Measurements from ENCODE around the gene CDK14. TPM values are rescaled to one million over a fixed set of nuclear protein-coding genes. Genes with fewer than 3 reads are reported as not detected.

The CDK14 gene
- total RNA-seq, 1 donor from 2014 or later, result 64.6 TPM

DNA sequence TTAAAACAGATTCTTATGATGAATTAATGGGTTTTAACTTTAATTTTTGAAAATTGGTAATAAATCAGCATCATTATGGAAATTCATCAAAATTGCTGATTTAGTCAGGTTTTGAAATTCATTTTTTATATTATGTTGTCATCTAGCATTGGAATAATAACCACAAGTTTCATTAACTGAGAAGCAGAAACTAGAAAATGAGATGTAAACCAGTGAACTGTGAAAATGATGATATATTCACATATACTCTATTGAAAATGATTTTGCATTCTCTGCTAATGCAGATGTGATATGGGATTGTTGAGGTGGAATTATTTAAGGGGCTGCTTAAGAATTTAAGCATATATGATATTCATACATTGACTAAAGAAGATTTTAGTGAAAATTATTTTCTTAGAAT is 352.0 kb downstream of the CDK14 start:
- H3K36me3 Mint-ChIP-seq, result peaks cover 2% of the 10 kb centered on the region
- H3K9me3 Mint-ChIP-seq, result no peaks in the 10 kb centered on the region
- peaks cover 5% of the 10 kb centered on the region for H3K4me1 Mint-ChIP-seq
- no peak for TF ChIP-seq CTCF (IDR thresholded peaks at IDR 0.05; ENCODE audit: unreplicated experiment)
- no peak overlapping the region for H3K4me3 Mint-ChIP-seq
- no peaks in the 10 kb centered on the region for H3K27me3 Mint-ChIP-seq (ENCODE audit: low read depth)
- no peak overlapping the region for H3K27ac Mint-ChIP-seq
- no peak for DNase-seq (ENCODE audit: low spot score in 2 of 2, unreplicated experiment in 2 of 2)

DNA sequence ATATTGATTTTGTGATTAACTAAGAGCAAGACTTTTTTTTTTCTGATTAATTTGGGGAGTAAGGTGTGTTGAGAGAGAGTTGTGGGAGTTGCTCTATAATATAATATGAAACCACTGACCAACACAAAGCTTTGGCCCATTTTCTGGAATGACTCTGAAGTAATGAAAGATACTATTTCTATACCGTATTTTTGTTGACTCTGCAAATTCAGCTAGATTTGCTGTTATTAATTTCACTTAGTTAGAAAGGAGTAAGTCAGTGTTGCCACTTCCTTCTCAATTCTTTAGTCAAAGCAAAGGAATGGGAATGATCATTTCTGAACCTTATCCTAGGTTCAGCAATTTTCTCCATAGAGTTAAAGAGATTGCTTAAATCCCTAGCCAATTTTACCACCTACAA is 355.1 kb downstream of the CDK14 start:
- Mint-ChIP-seq H3K9me3 (no peaks in the 10 kb centered on the region), H3K4me3 (no peak overlapping the region), H3K27ac (no peak overlapping the region), H3K27me3 (ENCODE audit: low read depth) (no peaks in the 10 kb centered on the region), H3K4me1 (peaks cover 5% of the 10 kb centered on the region), H3K36me3 (peaks cover 6% of the 10 kb centered on the region)
- no peak for TF ChIP-seq CTCF (IDR thresholded peaks at IDR 0.05; ENCODE audit: unreplicated experiment)
- DNase-seq (ENCODE audit: low spot score in 2 of 2, unreplicated experiment in 2 of 2), result no peak

DNA sequence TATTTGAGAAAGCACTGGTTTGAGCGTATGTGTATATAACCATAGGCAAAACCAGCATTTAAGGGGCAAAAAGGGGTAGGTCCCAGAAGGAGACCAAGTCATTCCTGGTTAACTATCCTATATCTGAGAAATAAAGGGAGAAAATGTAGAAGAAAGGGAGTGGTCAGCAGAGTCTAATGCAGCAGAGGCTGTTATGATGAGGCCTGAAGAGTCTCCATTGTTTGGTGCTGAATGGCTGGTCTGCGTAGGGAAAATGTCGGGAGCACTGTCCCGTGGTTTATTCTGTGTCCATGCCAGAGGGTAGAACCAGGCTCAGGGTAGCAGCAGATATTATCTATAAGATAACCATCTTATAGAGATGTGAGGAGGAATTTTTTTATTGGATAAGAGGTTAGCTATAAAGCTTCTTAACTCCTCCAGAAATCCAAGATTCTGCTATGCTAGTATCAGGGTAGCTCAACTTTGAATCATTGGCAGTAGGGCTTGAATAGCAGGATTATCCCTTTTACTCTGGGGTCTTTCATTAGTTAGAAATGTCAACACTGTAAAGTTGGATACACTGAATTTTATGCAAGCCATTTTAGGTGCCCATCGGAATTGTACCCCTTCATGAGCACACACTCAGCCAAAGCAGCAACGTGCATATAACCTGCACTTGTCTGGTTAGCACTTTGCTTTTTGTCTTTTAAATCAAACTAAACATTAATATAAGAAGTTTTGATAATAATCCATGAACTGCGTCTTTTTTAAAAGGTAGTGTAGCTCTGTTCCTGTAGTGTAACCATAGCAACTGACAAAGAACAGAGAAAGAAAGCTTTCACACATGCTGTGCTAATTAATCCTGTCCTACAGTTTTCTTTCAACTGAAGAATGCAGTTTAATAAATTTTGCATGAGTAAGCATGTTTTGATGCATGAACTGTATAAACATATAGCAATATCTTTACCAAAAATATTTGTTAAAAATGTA is 356.1 kb downstream of the CDK14 start:
- no peak overlapping the region for H3K4me3 Mint-ChIP-seq
- H3K4me1 Mint-ChIP-seq, result peaks cover 5% of the 10 kb centered on the region
- TF ChIP-seq CTCF (IDR thresholded peaks at IDR 0.05; ENCODE audit: unreplicated experiment), result no peak
- H3K9me3 Mint-ChIP-seq, result no peaks in the 10 kb centered on the region
- DNase-seq (ENCODE audit: low spot score in 2 of 2, unreplicated experiment in 2 of 2), result no peak
- H3K36me3 Mint-ChIP-seq, result peaks cover 9% of the 10 kb centered on the region
- no peak overlapping the region for H3K27ac Mint-ChIP-seq
- no peaks in the 10 kb centered on the region for H3K27me3 Mint-ChIP-seq (ENCODE audit: low read depth)

- no peak for DNase-seq (ENCODE audit: low spot score in 2 of 2, unreplicated experiment in 2 of 2)
- H3K27ac Mint-ChIP-seq, result no peak overlapping the region
These were observed 359.6 kb downstream of the CDK14 start for GRCh38 chr7:90955641-90956207.

DNA sequence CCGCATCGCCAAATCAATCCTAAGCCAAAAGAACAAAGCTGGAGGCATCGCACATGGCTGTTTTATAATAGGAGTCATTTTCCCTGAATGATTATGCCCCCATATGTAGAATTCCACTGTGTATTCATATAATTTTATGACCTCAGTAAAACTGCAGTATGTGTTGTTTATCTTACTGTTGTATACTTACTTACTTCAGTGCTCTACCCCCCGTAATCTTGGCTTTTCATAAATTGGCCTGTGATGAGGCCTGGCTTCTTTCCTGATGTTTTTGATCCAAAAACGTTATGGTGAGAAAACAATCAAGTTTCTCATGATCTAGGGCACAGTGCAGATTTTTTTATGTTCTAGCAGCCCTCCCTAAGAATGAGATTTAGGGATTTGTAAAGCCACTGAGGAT is 361.8 kb downstream of the CDK14 start:
- Mint-ChIP-seq H3K27ac (no peak overlapping the region), H3K27me3 (ENCODE audit: low read depth) (no peaks in the 10 kb centered on the region)

More at GRCh38 chr7:90955641-90956207, 359.6 kb downstream of the CDK14 start:
- H3K9me3 Mint-ChIP-seq, result no peaks in the 10 kb centered on the region
- no peak for TF ChIP-seq CTCF (IDR thresholded peaks at IDR 0.05; ENCODE audit: unreplicated experiment)
- no peak overlapping the region for H3K4me3 Mint-ChIP-seq
- peaks cover 5% of the 10 kb centered on the region for H3K4me1 Mint-ChIP-seq
- H3K36me3 Mint-ChIP-seq, result peaks cover 13% of the 10 kb centered on the region
- no peaks in the 10 kb centered on the region for H3K27me3 Mint-ChIP-seq (ENCODE audit: low read depth)

More for the DNA sequence above, 361.8 kb downstream of the CDK14 start:
- Mint-ChIP-seq H3K4me3 (no peak overlapping the region), H3K9me3 (no peaks in the 10 kb centered on the region), H3K36me3 (peaks cover 13% of the 10 kb centered on the region), H3K4me1 (peaks cover under 1% of the 10 kb centered on the region)
- no peak for TF ChIP-seq CTCF (IDR thresholded peaks at IDR 0.05; ENCODE audit: unreplicated experiment)
- DNase-seq (ENCODE audit: low spot score in 2 of 2, unreplicated experiment in 2 of 2), result no peak
